Measurements from ENCODE around the gene CARD9.

Gene CARD9

GRCh38 chr9:136347472-136348256 lies 25.8 kb downstream of the CARD9 start:
- DNase-seq: no peak

GRCh38 chr9:136346927-136347465 lies 26.5 kb downstream of the CARD9 start:
- DNase-seq: no peak

GRCh38 chr9:136346157-136346481 lies 27.4 kb downstream of the CARD9 start:
- no peak for DNase-seq

GRCh38 chr9:136345281-136346156 lies 27.9 kb downstream of the CARD9 start:
- no peak for DNase-seq

DNA sequence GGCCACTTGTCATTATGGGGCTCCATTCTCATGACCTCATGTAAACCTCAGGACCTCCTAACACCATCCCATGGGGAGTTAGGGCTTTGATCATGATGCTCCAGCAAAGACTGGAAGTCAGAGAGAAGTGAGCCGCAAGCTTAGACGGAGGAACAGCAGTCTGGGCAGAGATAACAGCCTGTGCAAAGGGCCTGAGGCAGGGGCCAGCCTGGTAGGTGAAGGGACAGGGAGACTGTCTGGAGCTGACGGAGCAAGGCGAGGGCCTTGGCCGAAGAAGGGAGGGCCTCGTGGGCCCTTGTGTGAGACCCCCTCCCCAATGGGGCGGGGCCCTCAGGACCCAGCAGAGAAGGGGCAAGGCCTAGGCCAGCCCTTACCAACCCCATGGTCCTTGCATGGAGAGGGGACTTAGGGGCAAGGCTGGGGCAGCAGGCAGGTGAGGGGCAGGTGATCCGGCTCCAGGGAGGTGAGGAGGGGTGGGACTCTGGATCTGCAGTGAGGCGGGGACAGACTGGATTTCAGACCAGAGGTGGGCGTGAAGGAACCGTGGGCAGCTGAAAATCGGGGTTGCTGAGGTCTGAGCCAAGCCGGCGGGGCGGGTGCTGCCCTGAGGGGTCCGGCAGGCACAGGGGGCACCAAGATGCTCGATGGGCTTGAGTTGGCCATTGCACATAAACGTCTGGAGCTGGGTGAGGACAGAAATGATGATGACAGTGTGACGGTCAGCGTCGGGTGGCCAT lies 28.8 kb downstream of the CARD9 start:
- DNase-seq: no peak

DNA sequence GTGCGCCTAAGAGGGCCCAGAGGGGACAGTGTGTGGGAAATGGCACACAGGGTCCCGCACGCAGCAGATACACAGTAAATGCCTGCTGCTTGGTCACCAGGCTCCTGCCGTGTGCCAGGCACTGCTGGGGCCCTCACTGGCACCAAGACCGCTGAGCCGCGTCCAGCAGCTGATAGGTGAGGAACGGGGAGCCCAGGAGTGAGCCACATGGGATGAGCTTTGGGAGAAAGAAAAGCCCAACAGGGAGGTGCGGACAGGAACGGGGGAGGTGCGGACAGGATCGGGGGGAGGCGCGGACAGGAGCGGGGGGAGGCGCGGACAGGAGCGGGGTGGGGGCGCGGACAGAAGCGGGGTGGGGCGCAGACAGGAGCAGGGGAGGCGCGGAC lies 29.6 kb downstream of the CARD9 start:
- DNase-seq: no peak

GRCh38 chr9:136343121-136343883 lies 30.2 kb downstream of the CARD9 start:
- no peak for DNase-seq

DNA sequence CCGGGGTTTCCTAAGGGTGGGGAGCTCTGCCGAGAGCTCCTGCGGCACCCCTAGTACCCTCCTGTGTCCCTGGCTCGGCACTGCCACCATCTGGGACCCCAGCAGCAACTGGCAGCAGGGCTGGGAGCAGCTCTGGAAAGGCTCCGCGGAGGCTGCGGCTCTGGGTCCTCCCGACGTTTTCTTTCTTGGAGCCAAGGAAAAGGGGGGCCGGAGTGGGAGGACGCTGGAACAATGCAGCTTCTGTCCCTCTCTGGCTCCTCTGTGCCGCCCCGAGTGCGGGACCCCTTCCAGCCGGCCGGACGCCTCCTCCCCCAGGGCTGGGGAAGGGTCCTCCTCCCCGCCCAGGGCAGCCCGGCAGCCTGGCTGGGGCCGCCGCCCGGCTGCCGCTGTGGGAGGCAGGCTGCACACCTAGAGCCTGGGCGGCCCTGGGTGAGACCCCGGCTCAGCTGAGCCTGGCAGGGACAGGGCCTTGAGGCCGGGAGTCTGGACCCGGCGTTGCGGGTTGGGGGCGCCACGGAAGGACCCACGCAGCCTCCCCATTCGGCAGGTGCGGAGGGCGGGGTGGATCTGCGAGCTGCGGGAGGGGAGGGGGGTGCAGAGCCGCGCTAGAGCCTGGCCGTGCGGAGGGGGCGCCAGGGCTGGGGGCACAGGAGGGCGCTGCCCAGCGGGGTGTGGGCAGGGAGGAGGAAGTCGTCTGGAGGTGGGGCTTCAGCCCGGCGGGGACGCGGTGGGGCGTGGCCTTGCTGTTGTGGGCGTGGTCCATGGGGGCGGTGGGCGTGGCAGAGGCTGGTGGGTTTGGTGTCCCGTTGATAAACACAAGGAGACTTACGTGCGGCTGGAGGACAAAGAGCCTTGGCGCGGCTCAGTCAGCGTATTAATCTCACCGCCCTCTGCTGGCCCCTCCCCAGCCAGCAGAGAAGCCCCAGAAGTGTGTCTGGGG lies 31.0 kb downstream of the CARD9 start:
- DNase-seq: peak; percentile 71

GRCh38 chr9:136341769-136342168 lies 31.7 kb downstream of the CARD9 start:
- no peak for DNase-seq

DNA sequence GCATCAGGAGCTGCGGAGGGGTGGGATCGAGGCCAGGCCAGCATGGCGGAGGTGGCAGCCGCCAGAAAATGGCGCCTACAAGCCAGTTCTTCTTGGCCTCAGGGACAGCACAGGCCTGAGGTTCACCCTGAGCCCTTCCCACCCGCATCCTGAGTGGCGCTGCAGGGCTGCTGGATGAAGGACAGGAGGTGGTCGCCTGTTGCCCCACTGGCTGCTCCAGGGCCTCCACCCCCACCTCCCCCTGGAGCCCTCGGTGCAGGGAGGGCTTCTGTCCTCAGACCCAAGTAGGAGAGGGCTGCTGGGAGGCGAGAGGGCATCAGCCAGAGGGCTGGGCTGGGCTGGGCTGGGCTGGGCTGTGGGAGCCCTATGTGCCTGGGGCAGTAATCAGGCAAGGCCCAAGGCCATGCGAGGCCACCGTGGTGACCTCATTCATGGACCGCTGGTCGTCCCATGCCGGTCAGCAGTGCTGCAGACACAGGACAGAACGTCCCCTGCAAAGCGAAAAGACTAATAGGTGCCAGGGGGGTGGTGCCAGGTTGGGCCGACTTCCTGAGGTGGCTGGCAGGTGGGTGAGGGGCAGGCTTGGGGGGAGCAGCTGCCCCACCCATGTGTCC lies 32.3 kb downstream of the CARD9 start:
- DNase-seq: no peak

- DNase-seq: no peak
Measured at GRCh38 chr9:136340356-136341041, 33.0 kb downstream of the CARD9 start.

DNA sequence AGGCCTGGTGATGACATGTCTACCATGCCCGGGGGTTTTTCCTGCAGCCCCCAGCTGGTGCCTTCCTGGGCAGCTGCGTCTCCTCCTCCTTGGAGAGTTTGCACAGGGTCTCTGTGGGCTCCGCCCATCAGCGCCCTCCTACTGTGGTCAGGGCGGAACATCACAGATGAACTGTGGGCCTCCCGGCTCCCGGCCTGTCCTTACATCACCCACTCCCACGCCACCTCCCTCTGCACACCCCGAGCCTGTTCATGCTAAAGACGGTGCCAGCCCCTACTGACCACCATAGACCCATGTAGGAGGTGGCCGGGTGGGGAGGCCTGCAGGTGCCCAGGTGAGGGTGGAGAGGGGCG lies 33.5 kb downstream of the CARD9 start:
- DNase-seq: no peak

DNA sequence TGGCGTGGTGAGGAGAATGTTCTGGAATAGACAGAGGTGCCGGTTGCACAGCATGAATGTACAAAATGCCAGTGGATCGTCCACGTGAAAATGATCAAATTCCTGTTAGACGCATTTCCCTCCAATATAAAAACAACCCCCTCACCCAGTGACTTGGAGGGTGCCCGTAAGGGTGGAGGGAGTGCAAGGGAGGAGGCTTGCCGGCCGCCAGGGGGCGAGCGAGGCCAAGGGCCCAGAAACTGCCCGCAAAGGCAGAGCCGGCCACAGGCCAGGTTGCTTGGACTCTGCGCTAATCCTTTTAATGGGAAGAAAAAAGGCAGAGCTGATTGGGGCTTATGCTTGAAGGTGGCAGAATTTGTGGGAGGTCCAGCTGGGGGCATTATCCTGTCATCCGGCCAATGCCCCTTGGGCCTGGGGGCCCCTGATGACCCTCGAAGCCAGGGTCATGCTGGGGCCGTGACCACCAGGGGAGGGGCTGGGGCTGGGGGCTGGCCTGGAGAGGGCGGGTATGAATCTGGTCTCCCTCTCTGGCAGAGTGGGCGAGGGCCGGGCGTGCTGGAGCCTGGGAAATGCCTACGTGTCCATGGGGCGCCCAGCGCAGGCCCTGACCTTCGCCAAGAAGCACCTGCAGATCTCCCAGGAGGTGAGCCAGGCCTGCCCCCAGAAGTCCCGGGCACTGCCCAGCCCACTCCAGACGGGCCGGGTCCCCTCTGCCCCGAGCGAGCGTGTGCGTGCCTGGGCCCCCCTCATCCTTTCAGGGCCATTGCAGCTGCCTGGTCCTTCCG lies 34.1 kb downstream of the CARD9 start:
- no peak for DNase-seq

DNA sequence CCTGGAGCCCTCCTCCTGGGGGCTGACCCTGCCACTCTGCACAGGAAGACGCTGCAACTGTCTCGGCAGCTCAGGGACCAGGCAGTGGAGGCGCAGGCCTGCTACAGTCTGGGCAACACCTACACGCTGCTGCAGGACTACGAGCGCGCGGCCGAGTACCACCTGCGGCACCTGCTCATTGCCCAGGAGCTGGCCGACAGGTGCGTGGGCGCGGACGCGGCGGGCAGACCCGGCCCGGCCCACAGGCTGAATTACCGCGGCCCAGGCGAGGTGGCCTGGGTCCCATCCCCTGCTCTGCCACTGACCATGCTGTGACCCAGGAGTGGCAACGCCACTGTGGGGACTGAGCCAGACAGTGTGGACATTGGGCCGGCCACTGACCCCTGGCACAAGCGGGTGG lies 35.0 kb downstream of the CARD9 start:
- no peak for DNase-seq

- DNase-seq: no peak
Measured at GRCh38 chr9:136337416-136338395, 35.8 kb downstream of the CARD9 start.

GRCh38 chr9:136336881-136337280 lies 36.6 kb downstream of the CARD9 start:
- DNase-seq: no peak

- DNase-seq: no peak
Measured at GRCh38 chr9:136336156-136336870, 37.2 kb downstream of the CARD9 start.

Measured in right kidney (tissue), 1 donor.